Measurements from ENCODE around the gene COBL. TPM values are rescaled to one million over a fixed set of nuclear protein-coding genes. Genes with fewer than 3 reads are reported as not detected.

COBL gene
- total RNA-seq, 1 experiment from 2014 or later: 8.6 TPM

GRCh38 chr7:51161937-51162336 lies 154.7 kb downstream of the COBL start:
- H3K4me1 ChIP-seq (ENCODE audit: insufficient read depth, low read length): no peaks in the 10 kb centered on the region; the same call in 1 of the 2 replicates
- ChIA-PET CTCF (interaction anchor here (0.7 to 2.0 kb wide), 8 partner anchors 21 to 1069 kb away, joined by 3 to 50 read pairs (median 10); no protein-coding TSS in a partner anchor), POLR2A (ENCODE audit: unreplicated experiment) (no interaction called here)
- H3K4me3 ChIP-seq (ENCODE audit: low read length): no peak overlapping the region
- no TSS peak for BruUV-seq (replicated peaks)
- intact Hi-C loops (cut with micrococcal nuclease): loop anchor here (1.0 to 2.0 kb wide), 9 partner anchors 63 to 1069 kb away; partner anchors contain the start of gene ZPBP
- H3K9me3 ChIP-seq (ENCODE audit: low read length): no peaks in the 10 kb centered on the region
- no peak for ATAC-seq
- H3K27ac ChIP-seq (ENCODE audit: low read length): no peak overlapping the region
- TF ChIP-seq EZH2 (IDR thresholded peaks at IDR 0.05; ENCODE audit: low read length, unreplicated experiment) (no peak), EZH2phosphoT487 (IDR thresholded peaks at IDR 0.05; ENCODE audit: borderline replicate concordance, low read length) (no peak), CTCF (conservative IDR thresholded peaks at IDR 0.05; ENCODE audit: low read depth, low read length) (no peak)
- DNase-seq: no peak
- H3K79me2 ChIP-seq (ENCODE audit: low read length): no peaks in the 10 kb centered on the region
- H2AFZ ChIP-seq (ENCODE audit: low read length): no peak overlapping the region
- no peaks in the 10 kb centered on the region for H3K36me3 ChIP-seq (ENCODE audit: low read depth, low read length)
- no peaks in the 10 kb centered on the region for H3K9me2 ChIP-seq (replicated peaks; ENCODE audit: low read length)
- no peaks in the 10 kb centered on the region for H3F3A ChIP-seq (ENCODE audit: low read length, unreplicated experiment)
- H3K9ac ChIP-seq (ENCODE audit: low read length): no peak overlapping the region
- H3K4me2 ChIP-seq (ENCODE audit: low read length): no peak overlapping the region
- no peaks in the 10 kb centered on the region; the same call in 1 of the 2 replicates for H4K20me1 ChIP-seq (ENCODE audit: low read length)
- no peaks in the 10 kb centered on the region for H3K27me3 ChIP-seq (ENCODE audit: low read length)

GRCh38 chr7:51160990-51161615 lies 155.5 kb downstream of the COBL start:
- ChIA-PET POLR2A (ENCODE audit: unreplicated experiment) (interaction anchor here (0.7 kb wide), 1 partner anchor 365 kb away, joined by 5 read pairs; no protein-coding TSS in a partner anchor), CTCF (interaction anchor here (0.5 to 2.0 kb wide), 12 partner anchors 20 to 1069 kb away, joined by 3 to 12 read pairs (median 3); no protein-coding TSS in a partner anchor)
- no TSS peak for BruUV-seq (replicated peaks)

More at GRCh38 chr7:51160990-51161615, 155.5 kb downstream of the COBL start:
- no peaks in the 10 kb centered on the region for H3F3A ChIP-seq (ENCODE audit: low read length, unreplicated experiment)
- peak; percentile 72 for DNase-seq
- H3K4me2 ChIP-seq (ENCODE audit: low read length): no peak overlapping the region
- no peaks in the 10 kb centered on the region for H3K79me2 ChIP-seq (ENCODE audit: low read length)
- no peaks in the 10 kb centered on the region for H3K36me3 ChIP-seq (ENCODE audit: low read depth, low read length)
- H3K9me3 ChIP-seq (ENCODE audit: low read length): no peaks in the 10 kb centered on the region
- H3K27ac ChIP-seq (ENCODE audit: low read length): no peak overlapping the region
- no peaks in the 10 kb centered on the region; the same call in 1 of the 2 replicates for H4K20me1 ChIP-seq (ENCODE audit: low read length)
- TF ChIP-seq EZH2 (IDR thresholded peaks at IDR 0.05; ENCODE audit: low read length, unreplicated experiment): no peak
- TF ChIP-seq CTCF (conservative IDR thresholded peaks at IDR 0.05; ENCODE audit: low read depth, low read length): peak; percentile 97
- TF ChIP-seq EZH2phosphoT487 (IDR thresholded peaks at IDR 0.05; ENCODE audit: borderline replicate concordance, low read length): no peak
- no peak overlapping the region for H2AFZ ChIP-seq (ENCODE audit: low read length)
- H3K4me1 ChIP-seq (ENCODE audit: insufficient read depth, low read length): no peaks in the 10 kb centered on the region; the same call in 1 of the 2 replicates
- no peak overlapping the region for H3K4me3 ChIP-seq (ENCODE audit: low read length)
- H3K27me3 ChIP-seq (ENCODE audit: low read length): no peaks in the 10 kb centered on the region
- intact Hi-C loops (cut with micrococcal nuclease): loop anchor here (1.0 to 2.0 kb wide), 4 partner anchors 464 to 1068 kb away; partner anchors contain the start of gene ZPBP
- peak; percentile 57 for ATAC-seq
- no peaks in the 10 kb centered on the region for H3K9me2 ChIP-seq (replicated peaks; ENCODE audit: low read length)
- no peak overlapping the region for H3K9ac ChIP-seq (ENCODE audit: low read length)

All from PC-3 (cell line).